Esophagus muscularis mucosa (tissue), 3 donors: ENCODE data around the gene ELL2.

Source experiments
- POLR2A ChIP-seq: fragments of 450-650 bp; IDR thresholded peaks from one replicate; pipeline ENCODE4 v1.6.1; 2017; ENCODE audit warnings: antibody characterized with exemption, moderate library complexity, mild to moderate bottlenecking, low read depth
- TF ChIP-seq, protein P1 (sequence below), 3 experiments: fragments of 200-600 bp in 2 of 3; fragments of 450-650 bp in 1 of 3; sonication (generic) in 2 of 3; IDR thresholded peaks; one replicate each; pipeline ENCODE4 v1.5.1; 2017 to 2019; ENCODE audit warnings: antibody characterized with exemption in 3 of 3, mild to moderate bottlenecking in 2 of 3, moderate library complexity in 1 of 3

DNA sequence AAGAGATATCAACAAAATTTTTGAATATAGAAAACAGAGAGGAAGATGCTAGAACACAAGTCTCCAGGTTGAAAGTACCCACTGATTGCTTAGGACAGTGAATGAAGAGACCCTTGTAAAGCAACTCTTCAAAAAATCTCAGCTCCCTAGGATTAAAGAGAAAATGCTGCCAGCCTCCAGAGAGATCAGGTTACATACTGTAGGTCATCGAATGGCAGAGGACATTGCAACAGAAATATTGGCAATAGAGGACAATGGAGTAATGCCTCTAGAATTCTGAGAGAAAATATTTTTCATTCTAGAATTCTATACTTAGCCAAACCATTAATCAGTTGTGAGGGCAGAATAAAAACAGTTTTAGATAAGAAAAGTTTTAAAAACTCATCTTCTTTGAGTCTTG, 43.1 kb upstream of the ELL2 start:
- TF ChIP-seq POLR2A: no peak
- TF ChIP-seq, protein P1, sequence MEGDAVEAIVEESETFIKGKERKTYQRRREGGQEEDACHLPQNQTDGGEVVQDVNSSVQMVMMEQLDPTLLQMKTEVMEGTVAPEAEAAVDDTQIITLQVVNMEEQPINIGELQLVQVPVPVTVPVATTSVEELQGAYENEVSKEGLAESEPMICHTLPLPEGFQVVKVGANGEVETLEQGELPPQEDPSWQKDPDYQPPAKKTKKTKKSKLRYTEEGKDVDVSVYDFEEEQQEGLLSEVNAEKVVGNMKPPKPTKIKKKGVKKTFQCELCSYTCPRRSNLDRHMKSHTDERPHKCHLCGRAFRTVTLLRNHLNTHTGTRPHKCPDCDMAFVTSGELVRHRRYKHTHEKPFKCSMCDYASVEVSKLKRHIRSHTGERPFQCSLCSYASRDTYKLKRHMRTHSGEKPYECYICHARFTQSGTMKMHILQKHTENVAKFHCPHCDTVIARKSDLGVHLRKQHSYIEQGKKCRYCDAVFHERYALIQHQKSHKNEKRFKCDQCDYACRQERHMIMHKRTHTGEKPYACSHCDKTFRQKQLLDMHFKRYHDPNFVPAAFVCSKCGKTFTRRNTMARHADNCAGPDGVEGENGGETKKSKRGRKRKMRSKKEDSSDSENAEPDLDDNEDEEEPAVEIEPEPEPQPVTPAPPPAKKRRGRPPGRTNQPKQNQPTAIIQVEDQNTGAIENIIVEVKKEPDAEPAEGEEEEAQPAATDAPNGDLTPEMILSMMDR (IDR thresholded peaks at IDR 0.05): no peak
